Spinal cord (tissue), 4 donors: ENCODE measurements around the gene OR51A2. TPM values are rescaled to one million over a fixed set of nuclear protein-coding genes. Genes with fewer than 3 reads are reported as not detected.

Experiments
- polyA plus RNA-seq, 2 donors: library from polyadenylated mRNA; unstranded; fragments of 120-200 nt; gene quantifications; one replicate each; pipeline ENCODE4 v1.2.1, GENCODE V29; 2013; ENCODE audit not compliant: insufficient read length in 2 of 2
- total RNA-seq, 2 donors: library from RNA; depleted of rRNA in 1 of 2; stranded (reverse); fragments of 120-200 nt in 1 of 2; fragments of >200 nt in 1 of 2; gene quantifications; one replicate each; pipeline versions ENCODE4 v1.2.3 to v1.2.4, GENCODE V29; 2013 to 2014

The OR51A2 gene
- total and polyA plus RNA-seq, 4 donors, result not detected

Other genes starting within 250 kb of the OR51A2 start
- gene OR51F1, start 185.8 kb downstream of the OR51A2 start, total RNA-seq, result not detected
- not detected for gene OR51F1, start 185.8 kb downstream of the OR51A2 start, polyA plus RNA-seq
- not detected for gene OR52R1, start 151.3 kb downstream of the OR51A2 start, total RNA-seq
- gene OR52R1, start 151.3 kb downstream of the OR51A2 start, polyA plus RNA-seq, result not detected
- gene OR51F2, start 134.4 kb downstream of the OR51A2 start, total RNA-seq, result not detected
- not detected for gene OR51F2, start 134.4 kb downstream of the OR51A2 start, polyA plus RNA-seq
- not detected for gene OR51S1, start 106.5 kb downstream of the OR51A2 start, total RNA-seq
- gene OR51S1, start 106.5 kb downstream of the OR51A2 start, polyA plus RNA-seq, result not detected
- gene OR51T1, start 73.8 kb downstream of the OR51A2 start, total RNA-seq, result not detected
- not detected for gene OR51T1, start 73.8 kb downstream of the OR51A2 start, polyA plus RNA-seq
- not detected for gene OR51A7, start 51.9 kb downstream of the OR51A2 start, total RNA-seq
- gene OR51A7, start 51.9 kb downstream of the OR51A2 start, polyA plus RNA-seq, result not detected
- gene OR51G2, start 36.4 kb downstream of the OR51A2 start, total RNA-seq, result not detected
- not detected for gene OR51G2, start 36.4 kb downstream of the OR51A2 start, polyA plus RNA-seq
- gene OR51G1, start 31.4 kb downstream of the OR51A2 start, total RNA-seq, result not detected
- gene OR51G1, start 31.4 kb downstream of the OR51A2 start, polyA plus RNA-seq, result not detected
- gene OR51A4, start 8.1 kb downstream of the OR51A2 start, total RNA-seq, result not detected
- gene OR51A4, start 8.1 kb downstream of the OR51A2 start, polyA plus RNA-seq, result not detected
- not detected for gene OR51L1, start 39.1 kb upstream of the OR51A2 start, total RNA-seq
- gene OR51L1, start 39.1 kb upstream of the OR51A2 start, polyA plus RNA-seq, result under 1 TPM in 1 of 2 donors, not detected in 1; 0.03 TPM
- gene OR52J3, start 90.8 kb upstream of the OR51A2 start, total RNA-seq, result not detected
- gene OR52J3, start 90.8 kb upstream of the OR51A2 start, polyA plus RNA-seq, result not detected
- not detected for gene OR52E2, start 103.9 kb upstream of the OR51A2 start, total RNA-seq
- gene OR52E2, start 103.9 kb upstream of the OR51A2 start, polyA plus RNA-seq, result not detected
- gene OR52E1, start 113.9 kb upstream of the OR51A2 start, total RNA-seq, result not detected
- gene OR52E1, start 113.9 kb upstream of the OR51A2 start, polyA plus RNA-seq, result not detected
- gene OR52A5, start 182.6 kb upstream of the OR51A2 start, total RNA-seq, result under 1 TPM in 1 of 2 donors, not detected in 1; 0.06 TPM
- gene OR52A5, start 182.6 kb upstream of the OR51A2 start, polyA plus RNA-seq, result not detected
- gene OR52A1, start 199.0 kb upstream of the OR51A2 start, total RNA-seq, result not detected
- under 1 TPM; 0.05 to 0.10 TPM for gene OR52A1, start 199.0 kb upstream of the OR51A2 start, polyA plus RNA-seq
- gene OR51V1, start 245.0 kb upstream of the OR51A2 start, total RNA-seq, result not detected
- gene OR51V1, start 245.0 kb upstream of the OR51A2 start, polyA plus RNA-seq, result not detected